ENCODE results near the gene SCT. TPM values are rescaled to one million over a fixed set of nuclear protein-coding genes. Genes with fewer than 3 reads are reported as not detected.

SCT gene
- polyA plus RNA-seq, 3 donors: not detected

- Histone ChIP-seq H3K9ac (ENCODE audit: insufficient read depth, low read length, poor library complexity, severe bottlenecking) (no peak overlapping the region), H3K27ac (ENCODE audit: low read depth in 1 of 2, low read length in 2 of 2) (no peak overlapping the region), H3K4me3 (replicated peaks in 1 of 3; ENCODE audit: low read depth in 2 of 3, low read length in 3 of 3) (no peak overlapping the region), H3K27me3 (ENCODE audit: control insufficient read depth in 2 of 2, insufficient read depth in 2 of 2, low read length in 2 of 2) (no peaks in the 10 kb centered on the region), H3K36me3 (replicated peaks in 1 of 2; ENCODE audit: control insufficient read depth in 1 of 2, insufficient read depth in 2 of 2, low read length in 2 of 2) (peaks cover 91 to 99% of the 10 kb centered on the region in 2 donors), H3K79me2 (ENCODE audit: insufficient read depth, low read length) (no peaks in the 10 kb centered on the region), H2AFZ (ENCODE audit: insufficient read depth, low read depth, low read length, poor library complexity, severe bottlenecking) (no peak overlapping the region), H4K20me1 (ENCODE audit: insufficient read depth, low read length) (peaks cover 30% of the 10 kb centered on the region), H3K4me1 (ENCODE audit: control insufficient read depth in 1 of 2, insufficient read depth in 2 of 2, low read length in 2 of 2) (no peaks in the 10 kb centered on the region), H3K9me3 (replicated peaks in 1 of 2; ENCODE audit: control insufficient read depth in 1 of 2, insufficient read depth in 1 of 2, low read length in 2 of 2) (no peaks in the 10 kb centered on the region), H3K4me2 (replicated peaks; ENCODE audit: extremely low read depth, low read length, poor library complexity, severe bottlenecking) (no peak overlapping the region)
- Mint-ChIP-seq H3K27me3 (ENCODE audit: low read depth in 3 of 3) (peaks cover 0 to 2% (median 0%) of the 10 kb centered on the region in 3 donors), H3K4me3 (no peak overlapping the region), H3K9me3 (no peaks in the 10 kb centered on the region), H3K4me1 (no peaks in the 10 kb centered on the region), H3K36me3 (peaks cover 72 to 91% of the 10 kb centered on the region in 2 donors), H3K27ac (no peak overlapping the region)
- WGBS (ENCODE audit: insufficient coverage): 87% methylated on average over 14 of the region's 19 CpGs
- DNase-seq: no peak
- TF ChIP-seq CTCF (IDR thresholded peaks at IDR 0.05): no peak
- intact Hi-C loops (cut with micrococcal nuclease): no loop called here
Measured at GRCh38 chr11:606245-606644, 20.7 kb downstream of the SCT start.

GRCh38 chr11:605286-606129, 21.5 kb downstream of the SCT start:
- Histone ChIP-seq H3K4me1 (ENCODE audit: control insufficient read depth in 1 of 2, insufficient read depth in 2 of 2, low read length in 2 of 2) (no peaks in the 10 kb centered on the region), H3K4me3 (replicated peaks in 1 of 3; ENCODE audit: low read depth in 2 of 3, low read length in 3 of 3) (no peak overlapping the region), H3K9ac (ENCODE audit: insufficient read depth, low read length, poor library complexity, severe bottlenecking) (no peak overlapping the region), H3K36me3 (replicated peaks in 1 of 2; ENCODE audit: control insufficient read depth in 1 of 2, insufficient read depth in 2 of 2, low read length in 2 of 2) (peaks cover 89 to 97% of the 10 kb centered on the region in 2 donors), H2AFZ (ENCODE audit: insufficient read depth, low read depth, low read length, poor library complexity, severe bottlenecking) (no peak overlapping the region), H3K4me2 (replicated peaks; ENCODE audit: extremely low read depth, low read length, poor library complexity, severe bottlenecking) (no peak overlapping the region), H3K27me3 (ENCODE audit: control insufficient read depth in 2 of 2, insufficient read depth in 2 of 2, low read length in 2 of 2) (no peaks in the 10 kb centered on the region), H3K27ac (ENCODE audit: low read depth in 1 of 2, low read length in 2 of 2) (no peak overlapping the region), H3K9me3 (replicated peaks in 1 of 2; ENCODE audit: control insufficient read depth in 1 of 2, insufficient read depth in 1 of 2, low read length in 2 of 2) (no peaks in the 10 kb centered on the region), H4K20me1 (ENCODE audit: insufficient read depth, low read length) (peaks cover 23% of the 10 kb centered on the region), H3K79me2 (ENCODE audit: insufficient read depth, low read length) (no peaks in the 10 kb centered on the region)
- Mint-ChIP-seq H3K4me3 (peak overlapping the region in 1 of 2 donors; percentile 34), H3K27ac (peak overlapping the region in 2 of 7 donors; percentile 10 to 41), H3K36me3 (peaks cover 66 to 91% of the 10 kb centered on the region in 2 donors), H3K27me3 (ENCODE audit: low read depth in 3 of 3) (peaks cover 0 to 2% (median 0%) of the 10 kb centered on the region in 3 donors), H3K9me3 (no peaks in the 10 kb centered on the region), H3K4me1 (no peaks in the 10 kb centered on the region)
- TF ChIP-seq CTCF (IDR thresholded peaks at IDR 0.05): no peak
- DNase-seq: no peak
- intact Hi-C loops (cut with micrococcal nuclease): no loop called here
- 97% methylated on average over 28 of the region's 33 CpGs for WGBS (ENCODE audit: insufficient coverage)
